Transverse colon (tissue), 4 donors: ENCODE data around the gene MTHFSD. TPM values are rescaled to one million over a fixed set of nuclear protein-coding genes. Genes with fewer than 3 reads are reported as not detected.
A peak's percentile ranks its signal among the peaks of the same experiment; 100 is the strongest.

Experiments
- DNase-seq: peaks from one replicate; pipeline ENCODE4 v3.0.0-alpha.2; 2019
- H3K27ac ChIP-seq, 4 donors: fragments of 200-600 bp; sonication (generic); 2 replicates each; pipeline ENCODE4 v1.5.1; 2016 to 2018; ENCODE audit warnings: inconsistent platforms in 4 of 4
- H3K27me3 ChIP-seq: fragments of 200-600 bp; sonication (generic); 2 replicates; pipeline ENCODE4 v1.5.1; 2017; ENCODE audit warnings: inconsistent platforms
- H3K36me3 ChIP-seq, 4 donors: fragments of 200-600 bp; sonication (generic); 2 replicates each; pipeline ENCODE4 v1.5.1; 2017 to 2019; ENCODE audit warnings: inconsistent platforms in 4 of 4
- H3K4me1 ChIP-seq, 4 donors: fragments of 200-600 bp; sonication (generic); 2 replicates each; pipeline ENCODE4 v1.5.1; 2017 to 2020; ENCODE audit warnings: inconsistent platforms in 4 of 4
- H3K4me3 ChIP-seq, 4 donors: fragments of 200-600 bp; sonication (generic); 1 replicate in 1 of 4; 2 replicates in 3 of 4; pipeline versions ENCODE4 v1.5.1 to v1.6.1; 2017 to 2019; ENCODE audit warnings: inconsistent platforms in 4 of 4
- H3K9me3 ChIP-seq, 2 donors: fragments of 200-600 bp; sonication (generic); 2 replicates each; pipeline ENCODE4 v1.5.1; 2017 to 2019; ENCODE audit warnings: inconsistent platforms in 2 of 2
- EP300 ChIP-seq: sonication (generic); formaldehyde crosslinking; IDR thresholded peaks from one replicate; pipeline ENCODE4 v1.6.1; 2017; ENCODE audit warnings: antibody characterized with exemption, low read depth
- POLR2A ChIP-seq: fragments of 450-650 bp; IDR thresholded peaks from one replicate; pipeline ENCODE4 v1.6.1; 2016; ENCODE audit warnings: antibody characterized with exemption, mild to moderate bottlenecking, moderate library complexity
- POLR2AphosphoS5 ChIP-seq, 3 donors: sonication (generic); formaldehyde crosslinking; IDR thresholded peaks; one replicate each; pipeline ENCODE4 v1.6.1; 2016; ENCODE audit warnings: antibody characterized with exemption in 3 of 3
- WGBS, 2 donors: methylation state at CpG; one replicate each; pipeline ENCODE4 v1.1.5; 2018; ENCODE audit warnings: low coverage in 1 of 2; 5-methylcytosine and 5-hydroxymethylcytosine counted together
- in situ Hi-C, 4 donors: fragments of 200-750 bp; cut with MboI; loops; one replicate each; pipeline versions ENCODE4 v1.15.0 to v1.15.1; 2017; ENCODE audit warnings: low sequenced_read_pairs in 3 of 4, low pct_ligation_motif_present in 1 of 4, low pct_unique_long_range_greater_than_20kb in 1 of 4
- intact Hi-C: fragments of 100-400 bp; cut with DNase I; formaldehyde crosslinking; loops from one replicate; pipeline ENCODE4 v1.15.1; 2023; ENCODE audit warnings: low total_unique reads
- total RNA-seq, 4 donors: library from RNA; depleted of rRNA; stranded (reverse); fragments of >200 nt; gene quantifications; one replicate each; pipeline ENCODE4 v1.1.0, GENCODE V29; 2016
- TF ChIP-seq, protein P1 (sequence below), 5 experiments: fragments of 200-600 bp in 3 of 5; fragments of 450-650 bp in 2 of 5; sonication (generic) in 3 of 5; IDR thresholded peaks; 1 replicate in 2 of 5; 2 replicates in 3 of 5; pipeline ENCODE4 v1.5.1; 2016 to 2017; ENCODE audit warnings: antibody characterized with exemption in 5 of 5, inconsistent platforms in 3 of 5, mild to moderate bottlenecking in 2 of 5, moderate library complexity in 1 of 5

The MTHFSD gene
- total RNA-seq, 4 donors from 2014 or later, result 25.4 to 51.1 (median 30.0) TPM

DNA sequence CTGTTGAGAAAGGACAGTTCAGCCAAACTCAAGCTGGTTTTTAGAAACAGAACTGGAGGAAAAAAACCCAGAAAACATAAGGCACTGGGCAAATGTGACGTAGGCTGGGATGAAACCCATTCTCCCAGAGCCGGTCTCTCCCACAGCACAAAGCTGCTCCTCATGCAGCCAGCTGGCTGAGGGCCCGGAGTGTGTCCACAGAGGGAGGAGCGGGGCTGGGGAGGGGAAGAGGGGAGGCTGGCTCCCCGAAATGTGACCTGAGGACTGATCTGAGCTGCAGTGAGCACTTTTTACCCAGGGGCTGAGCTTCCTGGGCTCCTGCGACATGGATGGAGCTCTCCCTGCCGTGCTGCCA, 23.9 kb downstream of the MTHFSD start:
- Histone ChIP-seq H3K9me3 (no peaks in the 10 kb centered on the region), H3K36me3 (no peaks in the 10 kb centered on the region), H3K4me3 (no peak overlapping the region), H3K4me1 (peaks cover 0 to 9% (median 1%) of the 10 kb centered on the region in 4 donors), H3K27me3 (no peaks in the 10 kb centered on the region), H3K27ac (peak overlapping the region; percentile 52 to 70 (median 66))
- peak in 1 of 3 donors; percentile 33 for TF ChIP-seq POLR2AphosphoS5 (IDR thresholded peaks at IDR 0.05)
- TF ChIP-seq EP300, result no peak
- 64% methylated on average over 7 of the region's 7 CpGs; no CpG with 5 or more reads in 1 of the 2 donors for WGBS, 2 donors
- in situ Hi-C loops (no loop called here), intact Hi-C loops (no loop called here)
- peak; percentile 52 for DNase-seq

DNA sequence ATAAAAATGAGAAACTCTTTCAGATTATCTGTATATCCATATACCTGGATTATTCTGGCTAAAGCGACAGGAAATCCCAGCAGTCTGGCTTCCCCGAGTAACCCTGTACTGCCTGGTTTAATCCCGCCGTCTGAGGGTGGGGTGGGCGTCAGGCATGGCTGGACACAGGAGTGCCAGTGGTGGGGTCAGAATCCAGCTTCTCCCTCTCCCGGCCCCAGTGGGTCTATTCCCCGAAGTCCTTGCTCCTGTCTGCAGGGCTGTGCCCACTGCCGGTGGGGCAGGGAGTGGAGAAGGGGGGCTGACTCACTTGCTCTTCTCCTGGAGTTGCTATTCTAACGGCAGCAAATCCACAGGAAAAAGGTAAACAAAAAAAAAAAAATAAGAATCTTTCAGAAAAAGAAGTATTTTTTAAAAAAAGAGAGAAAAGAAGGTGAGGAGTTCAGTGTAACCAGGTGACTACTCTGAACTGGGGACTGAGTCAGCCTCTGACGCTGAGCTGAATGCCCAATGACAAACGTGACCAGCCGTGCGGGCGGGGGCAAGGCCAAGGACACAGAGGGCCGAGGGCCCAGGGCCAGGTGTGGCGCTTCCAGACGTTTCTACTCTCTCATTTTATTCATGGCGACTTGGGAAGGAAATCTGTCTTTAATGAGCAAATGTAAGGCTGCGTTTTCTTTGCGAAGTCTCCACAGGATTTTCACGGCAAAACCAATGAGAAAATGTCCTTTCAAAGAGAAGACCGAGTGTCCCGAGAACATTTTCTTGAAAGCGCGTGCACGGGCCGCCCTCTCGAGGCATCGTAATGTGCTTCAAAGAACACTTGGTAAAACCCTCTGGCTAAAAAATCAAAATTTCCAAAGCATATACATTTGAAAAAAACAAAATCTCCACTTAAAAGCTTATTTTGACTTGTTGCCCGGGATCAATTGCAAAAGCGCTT, 24.5 kb downstream of the MTHFSD start:
- TF ChIP-seq POLR2A, result no peak
- TF ChIP-seq EP300, result no peak
- TF ChIP-seq, protein P1, sequence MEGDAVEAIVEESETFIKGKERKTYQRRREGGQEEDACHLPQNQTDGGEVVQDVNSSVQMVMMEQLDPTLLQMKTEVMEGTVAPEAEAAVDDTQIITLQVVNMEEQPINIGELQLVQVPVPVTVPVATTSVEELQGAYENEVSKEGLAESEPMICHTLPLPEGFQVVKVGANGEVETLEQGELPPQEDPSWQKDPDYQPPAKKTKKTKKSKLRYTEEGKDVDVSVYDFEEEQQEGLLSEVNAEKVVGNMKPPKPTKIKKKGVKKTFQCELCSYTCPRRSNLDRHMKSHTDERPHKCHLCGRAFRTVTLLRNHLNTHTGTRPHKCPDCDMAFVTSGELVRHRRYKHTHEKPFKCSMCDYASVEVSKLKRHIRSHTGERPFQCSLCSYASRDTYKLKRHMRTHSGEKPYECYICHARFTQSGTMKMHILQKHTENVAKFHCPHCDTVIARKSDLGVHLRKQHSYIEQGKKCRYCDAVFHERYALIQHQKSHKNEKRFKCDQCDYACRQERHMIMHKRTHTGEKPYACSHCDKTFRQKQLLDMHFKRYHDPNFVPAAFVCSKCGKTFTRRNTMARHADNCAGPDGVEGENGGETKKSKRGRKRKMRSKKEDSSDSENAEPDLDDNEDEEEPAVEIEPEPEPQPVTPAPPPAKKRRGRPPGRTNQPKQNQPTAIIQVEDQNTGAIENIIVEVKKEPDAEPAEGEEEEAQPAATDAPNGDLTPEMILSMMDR (IDR thresholded peaks at IDR 0.05), result no peak
- TF ChIP-seq POLR2AphosphoS5 (IDR thresholded peaks at IDR 0.05), result no peak
- Histone ChIP-seq H3K27me3 (no peaks in the 10 kb centered on the region), H3K36me3 (no peaks in the 10 kb centered on the region), H3K27ac (peak overlapping the region; percentile 52 to 70 (median 66)), H3K4me3 (no peak overlapping the region), H3K9me3 (no peaks in the 10 kb centered on the region), H3K4me1 (peaks cover 0 to 9% (median 1%) of the 10 kb centered on the region in 4 donors)
- intact Hi-C loops (no loop called here), in situ Hi-C loops (no loop called here)
- 79 to 80% methylated on average over 9 to 31 of the region's 31 CpGs for WGBS, 2 donors
- DNase-seq, result no peak

GRCh38 chr16:86529160-86529559, 25.9 kb downstream of the MTHFSD start:
- no peaks in the 10 kb centered on the region for H3K9me3 ChIP-seq
- no peak for TF ChIP-seq POLR2AphosphoS5 (IDR thresholded peaks at IDR 0.05)
- TF ChIP-seq, protein P1 (IDR thresholded peaks at IDR 0.05), result no peak
- TF ChIP-seq EP300, result no peak
- TF ChIP-seq POLR2A, result no peak
- H3K27me3 ChIP-seq, result no peaks in the 10 kb centered on the region
- in situ Hi-C loops (loop anchor here in 2 of 4 donors (10.0 kb wide), 2 partner anchors 454 to 704 kb away; no protein-coding TSS in a partner anchor), intact Hi-C loops (no loop called here)
- no peak for DNase-seq
- H3K4me3 ChIP-seq, result no peak overlapping the region
- H3K4me1 ChIP-seq, result peaks cover 0 to 9% (median 1%) of the 10 kb centered on the region in 4 donors
- no peak overlapping the region for H3K27ac ChIP-seq
- H3K36me3 ChIP-seq, result no peaks in the 10 kb centered on the region
- 89 to 100% methylated on average over 1 to 8 of the region's 8 CpGs for WGBS, 2 donors

DNA sequence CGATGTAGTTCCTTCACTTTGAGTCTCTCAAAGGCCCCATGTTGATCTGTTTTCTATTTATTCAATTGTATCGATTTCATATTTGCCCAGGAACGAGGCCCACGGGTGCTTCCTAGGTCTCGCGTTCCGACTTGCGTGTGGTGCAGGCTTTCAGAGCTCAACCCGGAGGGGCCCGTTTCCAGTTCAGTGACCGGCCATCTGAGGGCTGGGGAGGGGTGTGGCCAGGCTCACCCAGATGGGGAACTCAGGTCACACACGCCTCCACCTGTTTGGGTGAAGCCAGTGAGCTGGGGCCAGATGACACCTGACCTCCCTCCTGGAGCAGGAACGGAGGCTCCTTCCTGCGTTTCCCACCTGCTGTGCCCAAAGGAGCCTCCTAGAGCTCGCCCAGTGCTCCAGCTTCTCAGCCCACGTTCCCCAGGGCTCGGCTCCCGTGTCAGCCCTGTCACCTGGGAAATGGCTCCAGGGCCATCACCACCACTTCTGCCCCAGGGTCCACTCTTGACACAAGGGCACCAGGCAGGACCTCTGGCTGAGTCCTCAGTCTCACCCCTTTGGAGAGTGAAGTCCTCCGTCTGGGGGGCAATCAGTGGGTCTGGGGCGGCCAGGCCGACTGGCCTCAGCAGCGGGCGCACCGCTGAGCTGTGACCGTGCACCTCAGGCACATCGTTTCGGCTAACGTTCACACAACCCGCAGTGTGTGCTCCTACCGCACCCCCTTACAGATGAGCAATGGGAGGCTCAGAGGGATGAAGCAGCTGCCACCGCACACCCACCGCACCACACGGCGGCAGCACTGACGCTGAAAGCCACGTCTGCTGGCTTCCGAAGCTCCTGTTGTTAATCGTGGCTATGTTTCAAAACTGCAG, 26.7 kb downstream of the MTHFSD start:
- no peak overlapping the region for H3K27ac ChIP-seq
- TF ChIP-seq, protein P1 (IDR thresholded peaks at IDR 0.05), result no peak
- TF ChIP-seq POLR2A (no peak), EP300 (no peak), POLR2AphosphoS5 (IDR thresholded peaks at IDR 0.05) (no peak)
- intact Hi-C loops (no loop called here), in situ Hi-C loops (loop anchor here in 2 of 4 donors (10.0 kb wide), 2 partner anchors 453 to 703 kb away; no protein-coding TSS in a partner anchor)
- 91 to 95% methylated on average over 2 to 31 of the region's 38 CpGs for WGBS, 2 donors
- H3K9me3 ChIP-seq, result no peaks in the 10 kb centered on the region
- no peaks in the 10 kb centered on the region for H3K27me3 ChIP-seq
- H3K4me3 ChIP-seq, result no peak overlapping the region
- no peaks in the 10 kb centered on the region for H3K36me3 ChIP-seq
- no peak for DNase-seq
- H3K4me1 ChIP-seq, result peaks cover 0 to 9% (median 1%) of the 10 kb centered on the region in 4 donors
